Measurements from ENCODE around the gene POLR1B.

POLR1B gene

GRCh38 chr2:112516801-112517200 is 25.5 kb upstream of the POLR1B start:
- Histone ChIP-seq H3K9me3 (ENCODE audit: insufficient read depth, low read depth, low read length) (0 out of 2 replicates have a peak, but pooled peaks cover 7% of the 10 kb centered on the region), H3K4me2 (ENCODE audit: low read depth, low read length, poor library complexity, severe bottlenecking) (no peak overlapping the region), H3K4me3 (ENCODE audit: low read length, poor library complexity, severe bottlenecking) (no peak overlapping the region), H3K9ac (ENCODE audit: low read depth, low read length, poor library complexity, severe bottlenecking) (no peak overlapping the region), H3K36me3 (ENCODE audit: insufficient read depth, low read length) (peaks cover 42% of the 10 kb centered on the region), H2AFZ (ENCODE audit: low read length) (no peak overlapping the region), H3K4me1 (ENCODE audit: insufficient read depth, low read length, poor library complexity, severe bottlenecking) (no peaks in the 10 kb centered on the region), H4K20me1 (ENCODE audit: insufficient read depth, low read length, poor library complexity, severe bottlenecking) (no peaks in the 10 kb centered on the region), H3K79me2 (ENCODE audit: insufficient read depth, low read length) (no peaks in the 10 kb centered on the region), H3K27me3 (ENCODE audit: insufficient read depth, low read length, poor library complexity, severe bottlenecking) (no peaks in the 10 kb centered on the region), H3F3A (ENCODE audit: low read depth) (no peaks in the 10 kb centered on the region), H3K9me2 (replicated peaks; ENCODE audit: low read depth, low read length) (no peaks in the 10 kb centered on the region)
- no peak for TF ChIP-seq CTCF (conservative IDR thresholded peaks at IDR 0.05; ENCODE audit: low read length)
- TF ChIP-seq EZH2phosphoT487 (IDR thresholded peaks at IDR 0.05; ENCODE audit: borderline replicate concordance): no peak

GRCh38 chr2:112518807-112519206 is 23.5 kb upstream of the POLR1B start:
- Histone ChIP-seq H3K9ac (ENCODE audit: low read depth, low read length, poor library complexity, severe bottlenecking) (no peak overlapping the region), H3K36me3 (ENCODE audit: insufficient read depth, low read length) (peaks cover 52% of the 10 kb centered on the region), H3K4me1 (ENCODE audit: insufficient read depth, low read length, poor library complexity, severe bottlenecking) (no peaks in the 10 kb centered on the region), H2AFZ (ENCODE audit: low read length) (no peak overlapping the region), H3K4me3 (ENCODE audit: low read length, poor library complexity, severe bottlenecking) (no peak overlapping the region), H4K20me1 (ENCODE audit: insufficient read depth, low read length, poor library complexity, severe bottlenecking) (no peaks in the 10 kb centered on the region), H3K9me3 (ENCODE audit: insufficient read depth, low read depth, low read length) (0 out of 2 replicates have a peak, but pooled peaks cover 7% of the 10 kb centered on the region), H3K9me2 (replicated peaks; ENCODE audit: low read depth, low read length) (no peaks in the 10 kb centered on the region), H3K4me2 (ENCODE audit: low read depth, low read length, poor library complexity, severe bottlenecking) (no peak overlapping the region), H3F3A (ENCODE audit: low read depth) (no peaks in the 10 kb centered on the region), H3K27me3 (ENCODE audit: insufficient read depth, low read length, poor library complexity, severe bottlenecking) (no peaks in the 10 kb centered on the region), H3K79me2 (ENCODE audit: insufficient read depth, low read length) (no peaks in the 10 kb centered on the region)
- no peak for TF ChIP-seq CTCF (conservative IDR thresholded peaks at IDR 0.05; ENCODE audit: low read length)
- TF ChIP-seq EZH2phosphoT487 (IDR thresholded peaks at IDR 0.05; ENCODE audit: borderline replicate concordance): no peak

GRCh38 chr2:112519506-112519905 is 22.8 kb upstream of the POLR1B start:
- Histone ChIP-seq H3K9me3 (ENCODE audit: insufficient read depth, low read depth, low read length) (0 out of 2 replicates have a peak, but pooled peaks cover 6% of the 10 kb centered on the region), H4K20me1 (ENCODE audit: insufficient read depth, low read length, poor library complexity, severe bottlenecking) (no peaks in the 10 kb centered on the region), H2AFZ (ENCODE audit: low read length) (no peak overlapping the region), H3K36me3 (ENCODE audit: insufficient read depth, low read length) (peaks cover 46% of the 10 kb centered on the region; the same call in 1 of the 2 replicates), H3K4me2 (ENCODE audit: low read depth, low read length, poor library complexity, severe bottlenecking) (no peak overlapping the region), H3K27me3 (ENCODE audit: insufficient read depth, low read length, poor library complexity, severe bottlenecking) (no peaks in the 10 kb centered on the region), H3K79me2 (ENCODE audit: insufficient read depth, low read length) (no peaks in the 10 kb centered on the region), H3K4me3 (ENCODE audit: low read length, poor library complexity, severe bottlenecking) (no peak overlapping the region), H3K9ac (ENCODE audit: low read depth, low read length, poor library complexity, severe bottlenecking) (no peak overlapping the region), H3K4me1 (ENCODE audit: insufficient read depth, low read length, poor library complexity, severe bottlenecking) (no peaks in the 10 kb centered on the region), H3K9me2 (replicated peaks; ENCODE audit: low read depth, low read length) (no peaks in the 10 kb centered on the region), H3F3A (ENCODE audit: low read depth) (no peaks in the 10 kb centered on the region)
- TF ChIP-seq EZH2phosphoT487 (IDR thresholded peaks at IDR 0.05; ENCODE audit: borderline replicate concordance) (no peak), CTCF (conservative IDR thresholded peaks at IDR 0.05; ENCODE audit: low read length) (no peak)

Data from Loucy (cell line).